GM12878 (cell line): ENCODE data around the gene SBK2. TPM values are rescaled to one million over a fixed set of nuclear protein-coding genes. Genes with fewer than 3 reads are reported as not detected.

Experiments used
- ATAC-seq: fragments of 200-7000 bp; cut with Tn5 transposase; 3 replicates; pipeline ENCODE4 v1.9.1; 2020; ENCODE audit warnings: mild to moderate bottlenecking, moderate library complexity
- BruUV-seq: library from RNA; stranded (reverse); fragments of 400-500 nt; replicated peaks from 2 replicates; lab custom pipeline; 2021; lab: Mats Ljungman, UMichigan
- CTCF ChIA-PET: fragments of 300-600 bp; sonication (Branson Sonifier 250); formaldehyde crosslinking; extraction: SDS; loops from one replicate; lab custom pipeline; 2021; ENCODE audit warnings: inconsistent platforms; lab: Yijun Ruan, JAX
- POLR2A ChIA-PET: fragments of 350-600 bp; formaldehyde crosslinking; extraction: SDS; loops from one replicate; lab custom pipeline; 2021; ENCODE audit warnings: inconsistent platforms; lab: Charles Lee
- RAD21 ChIA-PET: fragments of 300-600 bp; sonication (Branson Sonifier 250); formaldehyde crosslinking; loops from one replicate; lab custom pipeline; 2023; ENCODE audit warnings: antibody characterized with exemption; ENCODE audit not compliant: unreplicated experiment; lab: Charles Lee
- SMC1A ChIA-PET: fragments of 300-600 bp; sonication (Branson Sonifier 250); formaldehyde crosslinking; loops from one replicate; lab custom pipeline; 2023; ENCODE audit not compliant: unreplicated experiment, uncharacterized antibody; lab: Charles Lee
- DNase-seq: peaks from one replicate; pipeline ENCODE4 v3.0.0-alpha.2; 2011; ENCODE audit warnings: low read depth, low spot score
- FAIRE-seq: peaks from 3 replicates; lab custom pipeline; 2011; peaks lifted over from hg19 to GRCh38; lab: Jason Lieb, UNC
- H2AFZ ChIP-seq: 2 replicates; pipeline ENCODE4 v1.6.0; 2011; ENCODE audit warnings: low read depth, low read length, control low read depth; ENCODE audit not compliant: control insufficient read depth
- H3K27ac ChIP-seq: 2 replicates; pipeline ENCODE4 v1.5.1; 2011; ENCODE audit warnings: control low read depth; ENCODE audit not compliant: control insufficient read depth, insufficient read depth
- H3K27me3 ChIP-seq, 2 experiments: replicated peaks in 1 of 2; 2 replicates each; pipeline versions ENCODE4 v1.6.0 to v1.6.1; 2011; ENCODE audit warnings: low read length in 1 of 2; ENCODE audit not compliant: control insufficient read depth in 2 of 2, insufficient read depth in 2 of 2
- H3K36me3 ChIP-seq, 2 experiments: 2 replicates each; pipeline ENCODE4 v1.5.1; 2011; ENCODE audit warnings: low read length in 1 of 2; ENCODE audit not compliant: control insufficient read depth in 2 of 2, insufficient read depth in 2 of 2
- H3K4me1 ChIP-seq: 2 replicates; pipeline ENCODE4 v1.6.1; 2011; ENCODE audit warnings: mild to moderate bottlenecking, low read length, moderate library complexity, mixed read lengths; ENCODE audit not compliant: control insufficient read depth, insufficient read depth
- H3K4me2 ChIP-seq: 2 replicates; pipeline ENCODE4 v1.6.0; 2011; ENCODE audit warnings: control low read depth; ENCODE audit not compliant: control insufficient read depth, insufficient read depth
- H3K4me3 ChIP-seq: fragments of 200-600 bp; sonication (generic); 2 replicates; pipeline ENCODE4 v1.5.1; 2016
- H3K79me2 ChIP-seq: 2 replicates; pipeline ENCODE4 v1.6.0; 2011; ENCODE audit warnings: low read length; ENCODE audit not compliant: control insufficient read depth, insufficient read depth
- H3K9ac ChIP-seq: 2 replicates; pipeline ENCODE4 v1.8.0; 2011; ENCODE audit warnings: low read length, control low read depth, mixed read lengths; ENCODE audit not compliant: control insufficient read depth, insufficient read depth
- H3K9me3 ChIP-seq: replicated peaks from 3 replicates; pipeline ENCODE4 v1.5.1; 2011; ENCODE audit warnings: mild to moderate bottlenecking, low read length; ENCODE audit not compliant: control insufficient read depth, insufficient read depth
- H4K20me1 ChIP-seq: 2 replicates; pipeline ENCODE4 v1.6.0; 2011; ENCODE audit not compliant: control insufficient read depth, insufficient read depth
- BACH1 ChIP-seq: fragments of 450-650 bp; IDR thresholded peaks from 2 replicates; pipeline ENCODE4 v1.6.1; 2017; ENCODE audit warnings: mild to moderate bottlenecking, borderline replicate concordance
- RAD51 ChIP-seq: fragments of 450-650 bp; IDR thresholded peaks from 2 replicates; pipeline ENCODE4 v1.6.1; 2016; ENCODE audit warnings: moderate library complexity, mild to moderate bottlenecking, inconsistent platforms
- WGBS: methylation state at CpG from one replicate; pipeline ENCODE4 v1.1.6; 2016; ENCODE audit warnings: low lambda C conversion rate; ENCODE audit not compliant: insufficient replicate concordance, insufficient coverage; ENCODE audit errors: missing lambda C conversion rate; 5-methylcytosine and 5-hydroxymethylcytosine counted together
- in situ Hi-C: fragments of 300-500 bp; cut with MboI; formaldehyde crosslinking; loops from 9 replicates; pipeline ENCODE4 v1.14.3; 2018; ENCODE audit warnings: mixed read lengths
- intact Hi-C: fragments of 100-400 bp; cut with micrococcal nuclease; formaldehyde crosslinking; loops from one replicate; pipeline ENCODE4 v1.14.2; 2022; ENCODE audit not compliant: unreplicated experiment
- polyA plus RNA-seq, 11 experiments: library from polyadenylated mRNA; depleted of rRNA in 4 of 11; unstranded in 6 of 11; stranded (reverse) in 5 of 11; fragments of >200 nt; fragmentation: Nextera tagmentation in 4 of 11; fragmentation: Illumina TruSeq in 1 of 11; extraction: Ambion mirVana in 4 of 11; extraction: Trizol in 1 of 11; gene quantifications; 1 replicate in 1 of 11; 2 replicates in 10 of 11; pipeline versions ENCODE4 v1.2.1 to v1.2.3, GENCODE V29; 2011 to 2016; ENCODE audit warnings: inconsistent platforms in 2 of 11, missing spikeins in 2 of 11, low read depth in 1 of 11
- total RNA-seq, 4 experiments: library from RNA; depleted of rRNA in 3 of 4; stranded (reverse); fragments of >200 nt in 3 of 4; fragmentation: Illumina TruSeq in 1 of 4; extraction: Trizol in 1 of 4; gene quantifications; 2 replicates each; pipeline versions ENCODE4 v1.2.1 to v1.2.3, GENCODE V29; 2013 to 2021
- TF ChIP-seq, protein P1 (sequence below): fragments of 450-650 bp; IDR thresholded peaks from 2 replicates; pipeline ENCODE4 v1.6.1; 2018; ENCODE audit warnings: mild to moderate bottlenecking, low read depth, moderate library complexity; ENCODE audit not compliant: partially characterized antibody
- TF ChIP-seq, protein P2 (sequence below): IDR thresholded peaks from 2 replicates; pipeline ENCODE4 v1.6.1; 2011; ENCODE audit warnings: borderline replicate concordance, low read depth, mild to moderate bottlenecking, moderate library complexity, mixed read lengths, low read length; ENCODE audit not compliant: insufficient read depth; ENCODE audit errors: extremely low read length

SBK2 gene
- total and polyA plus RNA-seq, 10 of the 15 experiments (the other 5 are each of a cell fraction or from before 2014, with no cell fraction given) = not detected

DNA sequence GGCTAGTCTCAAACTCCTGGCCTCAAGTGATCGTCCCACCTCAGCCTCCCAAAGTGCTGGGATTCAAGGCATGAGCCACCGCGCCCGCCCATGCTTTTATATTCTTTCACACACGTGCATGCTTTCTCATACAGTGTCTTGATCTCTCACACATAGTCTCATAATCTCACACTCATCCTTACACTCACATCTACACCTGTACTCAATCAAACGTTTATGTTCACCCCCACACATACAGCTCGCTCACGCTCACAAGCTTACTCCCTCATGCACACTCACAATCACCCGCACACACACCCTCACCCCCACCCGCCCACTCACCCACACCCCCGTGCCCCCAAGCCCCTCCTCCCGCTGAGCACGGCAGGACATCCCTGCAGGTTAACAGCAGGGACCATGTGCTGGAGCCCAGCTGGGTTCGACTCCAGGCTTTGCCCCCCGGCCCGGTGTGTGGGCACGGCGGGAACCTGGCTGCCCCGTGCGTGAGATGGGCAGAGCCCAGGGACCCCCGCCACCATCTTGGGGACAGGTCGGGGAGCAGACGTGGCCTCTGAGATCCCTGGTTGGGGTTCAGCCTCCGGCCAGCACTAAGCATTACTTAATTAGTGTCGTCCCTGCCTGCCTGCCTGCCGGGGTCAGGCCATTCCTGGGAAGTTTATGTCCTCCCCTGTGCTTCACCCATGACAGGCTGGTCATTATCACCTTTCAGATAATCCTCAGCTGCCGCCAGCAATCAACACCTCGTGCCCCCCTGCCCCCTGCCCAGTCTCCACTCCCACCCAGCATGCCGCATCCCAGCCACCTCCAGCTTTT is 11.4 kb downstream of the SBK2 start:
- SMC1A ChIA-PET = no interaction called here
- Histone ChIP-seq H3K4me3 (no peak overlapping the region), H3K4me2 (no peak overlapping the region), H3K79me2 (no peaks in the 10 kb centered on the region), H3K27me3 (no peaks in the 10 kb centered on the region), H3K9ac (no peak overlapping the region), H2AFZ (no peak overlapping the region), H3K4me1 (no peaks in the 10 kb centered on the region), H3K36me3 (no peaks in the 10 kb centered on the region), H3K27ac (no peak overlapping the region), H4K20me1 (no peaks in the 10 kb centered on the region), H3K9me3 (no peaks in the 10 kb centered on the region; the same call in 2 of the 3 replicates)
- WGBS = 40% methylated on average over 29 of the region's 29 CpGs
- FAIRE-seq = no peak
- intact Hi-C loops (no loop called here), in situ Hi-C loops (no loop called here)
- no peak for DNase-seq
- ATAC-seq = no peak
- POLR2A ChIA-PET = no interaction called here
- no TSS peak for BruUV-seq
- TF ChIP-seq RAD51 = no peak
- TF ChIP-seq, protein P1, sequence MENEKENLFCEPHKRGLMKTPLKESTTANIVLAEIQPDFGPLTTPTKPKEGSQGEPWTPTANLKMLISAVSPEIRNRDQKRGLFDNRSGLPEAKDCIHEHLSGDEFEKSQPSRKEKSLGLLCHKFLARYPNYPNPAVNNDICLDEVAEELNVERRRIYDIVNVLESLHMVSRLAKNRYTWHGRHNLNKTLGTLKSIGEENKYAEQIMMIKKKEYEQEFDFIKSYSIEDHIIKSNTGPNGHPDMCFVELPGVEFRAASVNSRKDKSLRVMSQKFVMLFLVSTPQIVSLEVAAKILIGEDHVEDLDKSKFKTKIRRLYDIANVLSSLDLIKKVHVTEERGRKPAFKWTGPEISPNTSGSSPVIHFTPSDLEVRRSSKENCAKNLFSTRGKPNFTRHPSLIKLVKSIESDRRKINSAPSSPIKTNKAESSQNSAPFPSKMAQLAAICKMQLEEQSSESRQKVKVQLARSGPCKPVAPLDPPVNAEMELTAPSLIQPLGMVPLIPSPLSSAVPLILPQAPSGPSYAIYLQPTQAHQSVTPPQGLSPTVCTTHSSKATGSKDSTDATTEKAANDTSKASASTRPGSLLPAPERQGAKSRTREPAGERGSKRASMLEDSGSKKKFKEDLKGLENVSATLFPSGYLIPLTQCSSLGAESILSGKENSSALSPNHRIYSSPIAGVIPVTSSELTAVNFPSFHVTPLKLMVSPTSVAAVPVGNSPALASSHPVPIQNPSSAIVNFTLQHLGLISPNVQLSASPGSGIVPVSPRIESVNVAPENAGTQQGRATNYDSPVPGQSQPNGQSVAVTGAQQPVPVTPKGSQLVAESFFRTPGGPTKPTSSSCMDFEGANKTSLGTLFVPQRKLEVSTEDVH = no peak
- no peak for TF ChIP-seq BACH1
- TF ChIP-seq, protein P2, sequence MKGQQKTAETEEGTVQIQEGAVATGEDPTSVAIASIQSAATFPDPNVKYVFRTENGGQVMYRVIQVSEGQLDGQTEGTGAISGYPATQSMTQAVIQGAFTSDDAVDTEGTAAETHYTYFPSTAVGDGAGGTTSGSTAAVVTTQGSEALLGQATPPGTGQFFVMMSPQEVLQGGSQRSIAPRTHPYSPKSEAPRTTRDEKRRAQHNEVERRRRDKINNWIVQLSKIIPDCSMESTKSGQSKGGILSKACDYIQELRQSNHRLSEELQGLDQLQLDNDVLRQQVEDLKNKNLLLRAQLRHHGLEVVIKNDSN = no peak
- RAD21 ChIA-PET = no interaction called here
- CTCF ChIA-PET = no interaction called here
